IMR-90 (cell line): ENCODE results near the gene CNTN5.

ENCODE experiments used
- BHLHE40 ChIP-seq: fragments of 150-350 bp; IDR thresholded peaks from 2 replicates; pipeline ENCODE4 v1.6.1; 2016; ENCODE audit warnings: mild to moderate bottlenecking, low read depth, low read length
- CEBPB ChIP-seq: IDR thresholded peaks from 2 replicates; pipeline ENCODE4 v1.6.1; 2012; ENCODE audit warnings: low read depth, low read length, improper control_type of control experiment
- FOS ChIP-seq: fragments of 150-350 bp; IDR thresholded peaks from 2 replicates; pipeline ENCODE4 v1.6.1; 2016; ENCODE audit warnings: low read depth, low read length
- MAFK ChIP-seq: IDR thresholded peaks from 2 replicates; pipeline ENCODE4 v1.6.1; 2012; ENCODE audit warnings: low read depth, low read length, improper control_type of control experiment
- MXI1 ChIP-seq: IDR thresholded peaks from 2 replicates; pipeline ENCODE4 v1.6.1; 2012; ENCODE audit warnings: low read depth, mild to moderate bottlenecking, low read length, moderate library complexity, borderline replicate concordance
- POLR2A ChIP-seq: IDR thresholded peaks from 2 replicates; pipeline ENCODE4 v1.6.1; 2012; ENCODE audit warnings: mild to moderate bottlenecking, low read depth, low read length
- RAD21 ChIP-seq: IDR thresholded peaks from 2 replicates; pipeline ENCODE4 v1.6.1; 2012; ENCODE audit warnings: low read length, improper control_type of control experiment
- RCOR1 ChIP-seq: IDR thresholded peaks from 2 replicates; pipeline ENCODE4 v1.6.1; 2012; ENCODE audit warnings: mild to moderate bottlenecking, low read length, improper control_type of control experiment; ENCODE audit not compliant: insufficient replicate concordance
- TF ChIP-seq, protein P1 (sequence below): conservative IDR thresholded peaks from 2 replicates; pipeline ENCODE4 v1.5.1; 2012; ENCODE audit warnings: mild to moderate bottlenecking, low read depth, low read length, improper control_type of control experiment
- TF ChIP-seq, protein P2 (sequence below): fragments of 150-350 bp; IDR thresholded peaks from 2 replicates; pipeline ENCODE4 v1.6.1; 2017; ENCODE audit warnings: mild to moderate bottlenecking, antibody characterized with exemption, low read length, low read depth

- TF ChIP-seq, protein P1, sequence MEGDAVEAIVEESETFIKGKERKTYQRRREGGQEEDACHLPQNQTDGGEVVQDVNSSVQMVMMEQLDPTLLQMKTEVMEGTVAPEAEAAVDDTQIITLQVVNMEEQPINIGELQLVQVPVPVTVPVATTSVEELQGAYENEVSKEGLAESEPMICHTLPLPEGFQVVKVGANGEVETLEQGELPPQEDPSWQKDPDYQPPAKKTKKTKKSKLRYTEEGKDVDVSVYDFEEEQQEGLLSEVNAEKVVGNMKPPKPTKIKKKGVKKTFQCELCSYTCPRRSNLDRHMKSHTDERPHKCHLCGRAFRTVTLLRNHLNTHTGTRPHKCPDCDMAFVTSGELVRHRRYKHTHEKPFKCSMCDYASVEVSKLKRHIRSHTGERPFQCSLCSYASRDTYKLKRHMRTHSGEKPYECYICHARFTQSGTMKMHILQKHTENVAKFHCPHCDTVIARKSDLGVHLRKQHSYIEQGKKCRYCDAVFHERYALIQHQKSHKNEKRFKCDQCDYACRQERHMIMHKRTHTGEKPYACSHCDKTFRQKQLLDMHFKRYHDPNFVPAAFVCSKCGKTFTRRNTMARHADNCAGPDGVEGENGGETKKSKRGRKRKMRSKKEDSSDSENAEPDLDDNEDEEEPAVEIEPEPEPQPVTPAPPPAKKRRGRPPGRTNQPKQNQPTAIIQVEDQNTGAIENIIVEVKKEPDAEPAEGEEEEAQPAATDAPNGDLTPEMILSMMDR, result no peak
- TF ChIP-seq, protein P2, sequence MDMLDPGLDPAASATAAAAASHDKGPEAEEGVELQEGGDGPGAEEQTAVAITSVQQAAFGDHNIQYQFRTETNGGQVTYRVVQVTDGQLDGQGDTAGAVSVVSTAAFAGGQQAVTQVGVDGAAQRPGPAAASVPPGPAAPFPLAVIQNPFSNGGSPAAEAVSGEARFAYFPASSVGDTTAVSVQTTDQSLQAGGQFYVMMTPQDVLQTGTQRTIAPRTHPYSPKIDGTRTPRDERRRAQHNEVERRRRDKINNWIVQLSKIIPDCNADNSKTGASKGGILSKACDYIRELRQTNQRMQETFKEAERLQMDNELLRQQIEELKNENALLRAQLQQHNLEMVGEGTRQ, result no peak
- TF ChIP-seq POLR2A (no peak), RAD21 (no peak), CEBPB (no peak), RCOR1 (no peak), FOS (no peak), MAFK (no peak), MXI1 (no peak), BHLHE40 (no peak)
Measured at GRCh38 chr11:99585606-99586005, 564.9 kb downstream of the CNTN5 start.
